BJ (cell line): ENCODE data around the gene C14orf180. TPM values are rescaled to one million over a fixed set of nuclear protein-coding genes. Genes with fewer than 3 reads are reported as not detected.

ENCODE experiments used
- CTCF ChIA-PET: fragments of 350-600 bp; formaldehyde crosslinking; extraction: SDS; loops from one replicate; lab custom pipeline; 2021; ENCODE audit warnings: antibody characterized with exemption, inconsistent platforms; lab: Yijun Ruan, JAX
- POLR2A ChIA-PET: fragments of 300-600 bp; sonication (Branson Sonifier 250); formaldehyde crosslinking; extraction: SDS; loops from one replicate; lab custom pipeline; 2021; ENCODE audit warnings: antibody characterized with exemption; lab: Charles Lee
- DNase-seq: peaks from one replicate; pipeline ENCODE4 v3.0.0-alpha.2; 2011; ENCODE audit warnings: low read depth
- H3K27me3 ChIP-seq: 2 replicates; pipeline ENCODE4 v1.6.0; 2011; ENCODE audit warnings: low read length; ENCODE audit not compliant: control insufficient read depth, insufficient read depth
- H3K36me3 ChIP-seq: 2 replicates; pipeline ENCODE4 v1.5.1; 2011; ENCODE audit warnings: low read length; ENCODE audit not compliant: control insufficient read depth, insufficient read depth
- H3K4me3 ChIP-seq: 2 replicates; pipeline ENCODE4 v1.5.1; 2011; ENCODE audit warnings: low read depth, mild to moderate bottlenecking, control low read depth, low read length
- polyA plus RNA-seq: library from polyadenylated mRNA; depleted of rRNA; stranded (reverse); fragments of >200 nt; gene quantifications from 2 replicates; pipeline ENCODE4 v1.2.3, GENCODE V29; 2011
- TF ChIP-seq, protein P1 (sequence below): IDR thresholded peaks from 2 replicates; pipeline ENCODE4 v1.5.1; 2011; ENCODE audit warnings: low read depth, mild to moderate bottlenecking, control low read depth, inconsistent platforms, low read length, moderate library complexity; ENCODE audit not compliant: insufficient read depth

C14orf180 gene
- polyA plus RNA-seq, 1 experiment, result not detected

- TF ChIP-seq, protein P1, sequence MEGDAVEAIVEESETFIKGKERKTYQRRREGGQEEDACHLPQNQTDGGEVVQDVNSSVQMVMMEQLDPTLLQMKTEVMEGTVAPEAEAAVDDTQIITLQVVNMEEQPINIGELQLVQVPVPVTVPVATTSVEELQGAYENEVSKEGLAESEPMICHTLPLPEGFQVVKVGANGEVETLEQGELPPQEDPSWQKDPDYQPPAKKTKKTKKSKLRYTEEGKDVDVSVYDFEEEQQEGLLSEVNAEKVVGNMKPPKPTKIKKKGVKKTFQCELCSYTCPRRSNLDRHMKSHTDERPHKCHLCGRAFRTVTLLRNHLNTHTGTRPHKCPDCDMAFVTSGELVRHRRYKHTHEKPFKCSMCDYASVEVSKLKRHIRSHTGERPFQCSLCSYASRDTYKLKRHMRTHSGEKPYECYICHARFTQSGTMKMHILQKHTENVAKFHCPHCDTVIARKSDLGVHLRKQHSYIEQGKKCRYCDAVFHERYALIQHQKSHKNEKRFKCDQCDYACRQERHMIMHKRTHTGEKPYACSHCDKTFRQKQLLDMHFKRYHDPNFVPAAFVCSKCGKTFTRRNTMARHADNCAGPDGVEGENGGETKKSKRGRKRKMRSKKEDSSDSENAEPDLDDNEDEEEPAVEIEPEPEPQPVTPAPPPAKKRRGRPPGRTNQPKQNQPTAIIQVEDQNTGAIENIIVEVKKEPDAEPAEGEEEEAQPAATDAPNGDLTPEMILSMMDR, result no peak
- CTCF ChIA-PET, result no interaction called here
- H3K27me3 ChIP-seq, result peaks cover 2% of the 10 kb centered on the region; the same call in 1 of the 2 replicates
- no peaks in the 10 kb centered on the region for H3K36me3 ChIP-seq
- POLR2A ChIA-PET, result interaction anchor here (0.5 kb wide), 1 partner anchor 26 kb away, joined by 9 read pairs; no protein-coding TSS in a partner anchor
- no peak overlapping the region for H3K4me3 ChIP-seq
- DNase-seq, result no peak
Measured at GRCh38 chr14:104582662-104583061, 3.1 kb downstream of the C14orf180 start.

- TF ChIP-seq, protein P1, result no peak
- Histone ChIP-seq H3K4me3 (no peak overlapping the region), H3K27me3 (peaks cover 2% of the 10 kb centered on the region; the same call in 1 of the 2 replicates), H3K36me3 (no peaks in the 10 kb centered on the region)
- POLR2A ChIA-PET, result no interaction called here
- CTCF ChIA-PET, result no interaction called here
- no peak for DNase-seq
Measured at GRCh38 chr14:104583424-104584306, 4.1 kb downstream of the C14orf180 start.

- TF ChIP-seq, protein P1, result no peak
- Histone ChIP-seq H3K27me3 (peaks cover 2% of the 10 kb centered on the region; the same call in 1 of the 2 replicates), H3K36me3 (no peaks in the 10 kb centered on the region), H3K4me3 (no peak overlapping the region)
- POLR2A ChIA-PET, result no interaction called here
- CTCF ChIA-PET, result no interaction called here
- DNase-seq, result no peak
Measured at GRCh38 chr14:104584557-104584956, 5.0 kb downstream of the C14orf180 start.

- TF ChIP-seq, protein P1, result no peak
- no peak for DNase-seq
- Histone ChIP-seq H3K27me3 (peaks cover 2% of the 10 kb centered on the region; the same call in 1 of the 2 replicates), H3K36me3 (no peaks in the 10 kb centered on the region), H3K4me3 (no peak overlapping the region)
- ChIA-PET CTCF (no interaction called here), POLR2A (no interaction called here)
Measured at GRCh38 chr14:104585966-104586697, 6.6 kb downstream of the C14orf180 start.
